ENCODE results near the gene DYRK4.

DNA sequence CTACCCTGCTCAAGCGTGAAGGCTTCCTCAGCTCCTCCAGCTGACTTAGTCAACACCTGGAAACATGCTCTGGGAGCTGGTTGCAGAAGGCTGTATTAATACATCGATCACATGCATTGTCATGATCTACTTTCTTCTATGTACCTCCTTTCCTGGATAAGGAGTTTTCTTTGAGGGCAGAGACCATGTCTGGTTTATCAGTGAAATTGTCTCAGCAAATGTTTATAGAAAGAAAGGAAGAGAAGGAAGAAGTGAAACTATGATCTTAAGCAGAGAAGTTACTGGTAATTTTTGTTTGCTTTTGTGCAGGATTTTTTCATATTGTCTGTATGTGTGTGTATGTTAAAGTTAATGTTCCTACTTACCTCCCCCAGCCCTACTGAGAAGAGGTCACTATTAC, 4.5 kb downstream of the DYRK4 start:
- TF ChIP-seq, protein P1, sequence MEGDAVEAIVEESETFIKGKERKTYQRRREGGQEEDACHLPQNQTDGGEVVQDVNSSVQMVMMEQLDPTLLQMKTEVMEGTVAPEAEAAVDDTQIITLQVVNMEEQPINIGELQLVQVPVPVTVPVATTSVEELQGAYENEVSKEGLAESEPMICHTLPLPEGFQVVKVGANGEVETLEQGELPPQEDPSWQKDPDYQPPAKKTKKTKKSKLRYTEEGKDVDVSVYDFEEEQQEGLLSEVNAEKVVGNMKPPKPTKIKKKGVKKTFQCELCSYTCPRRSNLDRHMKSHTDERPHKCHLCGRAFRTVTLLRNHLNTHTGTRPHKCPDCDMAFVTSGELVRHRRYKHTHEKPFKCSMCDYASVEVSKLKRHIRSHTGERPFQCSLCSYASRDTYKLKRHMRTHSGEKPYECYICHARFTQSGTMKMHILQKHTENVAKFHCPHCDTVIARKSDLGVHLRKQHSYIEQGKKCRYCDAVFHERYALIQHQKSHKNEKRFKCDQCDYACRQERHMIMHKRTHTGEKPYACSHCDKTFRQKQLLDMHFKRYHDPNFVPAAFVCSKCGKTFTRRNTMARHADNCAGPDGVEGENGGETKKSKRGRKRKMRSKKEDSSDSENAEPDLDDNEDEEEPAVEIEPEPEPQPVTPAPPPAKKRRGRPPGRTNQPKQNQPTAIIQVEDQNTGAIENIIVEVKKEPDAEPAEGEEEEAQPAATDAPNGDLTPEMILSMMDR (IDR thresholded peaks at IDR 0.05; ENCODE audit: borderline replicate concordance, extremely low read depth, low read length, poor library complexity, severe bottlenecking), result no peak
- no peak for TF ChIP-seq EZH2 (IDR thresholded peaks at IDR 0.05; ENCODE audit: borderline replicate concordance, low read depth, low read length, severe bottlenecking)

All from DND-41 (cell line).